ENCODE results near the gene PTTG1IP2. TPM values are rescaled to one million over a fixed set of nuclear protein-coding genes. Genes with fewer than 3 reads are reported as not detected.

Gene PTTG1IP2
- total RNA-seq, 1 experiment from 2014 or later: not detected

GRCh38 chr7:90487808-90488207, 18.4 kb downstream of the PTTG1IP2 start:
- intact Hi-C loops (cut with micrococcal nuclease): no loop called here
- no peaks in the 10 kb centered on the region for H3K36me3 ChIP-seq (ENCODE audit: control insufficient read depth in 1 of 2, insufficient read depth in 2 of 2, low read length in 2 of 2)
- H3K4me1 ChIP-seq (ENCODE audit: control insufficient read depth in 1 of 2, insufficient read depth in 2 of 2, low read length in 2 of 2): no peaks in the 10 kb centered on the region
- H3K4me3 ChIP-seq (replicated peaks in 1 of 2; ENCODE audit: low read depth in 1 of 2, low read length in 2 of 2): no peak overlapping the region
- ATAC-seq: no peak
- ChIA-PET RAD21 (ENCODE audit: low non-redundant PET in 1 of 2, low total read pairs in 2 of 2, uncharacterized antibody in 2 of 2, unreplicated experiment in 2 of 2) (no interaction called here), CTCF (no interaction called here), POLR2A (no interaction called here)
- no peak overlapping the region for H3K9ac ChIP-seq (ENCODE audit: low read length)
- BruUV-seq (replicated peaks): no TSS peak
- H3K79me2 ChIP-seq (ENCODE audit: insufficient read depth, low read length): no peaks in the 10 kb centered on the region
- DNase-seq (ENCODE audit: low read depth, low spot score): no peak
- H3K9me3 ChIP-seq (ENCODE audit: control insufficient read depth in 1 of 2, insufficient read depth in 1 of 2, low read depth in 1 of 2, low read length in 2 of 2): no peaks in the 10 kb centered on the region
- no peaks in the 10 kb centered on the region for H3K9me2 ChIP-seq (ENCODE audit: insufficient read depth)
- TF ChIP-seq SP1 (IDR thresholded peaks at IDR 0.05; ENCODE audit: low read depth) (no peak), CTCF (IDR thresholded peaks at IDR 0.05 in 2 of 3, conservative IDR thresholded peaks at IDR 0.05 in 1 of 3; ENCODE audit: borderline replicate concordance in 1 of 3, insufficient read depth in 1 of 3, low read depth in 2 of 3, low read length in 2 of 3) (no peak), JUND (IDR thresholded peaks at IDR 0.05) (no peak)
- no peak overlapping the region for H3K27ac ChIP-seq (ENCODE audit: low read depth, low read length)
- H3K27me3 ChIP-seq (ENCODE audit: insufficient read depth, low read length): no peaks in the 10 kb centered on the region
- H3K4me2 ChIP-seq (ENCODE audit: low read length): no peak overlapping the region
- H4K20me1 ChIP-seq (ENCODE audit: insufficient read depth): no peaks in the 10 kb centered on the region
- no peak overlapping the region for H2AFZ ChIP-seq (ENCODE audit: low read depth, low read length, poor library complexity, severe bottlenecking)

- BruUV-seq (replicated peaks): no TSS peak
- H3K9me2 ChIP-seq (ENCODE audit: insufficient read depth): no peaks in the 10 kb centered on the region
- H3K4me1 ChIP-seq (ENCODE audit: control insufficient read depth in 1 of 2, insufficient read depth in 2 of 2, low read length in 2 of 2): no peaks in the 10 kb centered on the region
- no peak overlapping the region for H3K4me3 ChIP-seq (replicated peaks in 1 of 2; ENCODE audit: low read depth in 1 of 2, low read length in 2 of 2)
- no peak overlapping the region for H3K9ac ChIP-seq (ENCODE audit: low read length)
- ChIA-PET CTCF (no interaction called here), RAD21 (ENCODE audit: low non-redundant PET in 1 of 2, low total read pairs in 2 of 2, uncharacterized antibody in 2 of 2, unreplicated experiment in 2 of 2) (no interaction called here), POLR2A (no interaction called here)
- H4K20me1 ChIP-seq (ENCODE audit: insufficient read depth): no peaks in the 10 kb centered on the region
- TF ChIP-seq EGR1 (IDR thresholded peaks at IDR 0.05; ENCODE audit: low read depth) (no peak), POLR2A (IDR thresholded peaks at IDR 0.05; ENCODE audit: borderline replicate concordance, extremely low read depth, insufficient read depth, insufficient read length) (no peak), CEBPB (IDR thresholded peaks at IDR 0.05; ENCODE audit: low read depth) (no peak), ZNF274 (IDR thresholded peaks at IDR 0.05; ENCODE audit: low read depth, low read length) (no peak), ZFX (IDR thresholded peaks at IDR 0.05) (no peak), YY1 (IDR thresholded peaks at IDR 0.05; ENCODE audit: extremely low read depth, insufficient replicate concordance, low read depth, low read length) (no peak)
- H3K79me2 ChIP-seq (ENCODE audit: insufficient read depth, low read length): no peaks in the 10 kb centered on the region
- no peaks in the 10 kb centered on the region for H3K36me3 ChIP-seq (ENCODE audit: control insufficient read depth in 1 of 2, insufficient read depth in 2 of 2, low read length in 2 of 2)
- H2AFZ ChIP-seq (ENCODE audit: low read depth, low read length, poor library complexity, severe bottlenecking): no peak overlapping the region
- no peaks in the 10 kb centered on the region for H3K9me3 ChIP-seq (ENCODE audit: control insufficient read depth in 1 of 2, insufficient read depth in 1 of 2, low read depth in 1 of 2, low read length in 2 of 2)
- DNase-seq (ENCODE audit: low read depth, low spot score) (no peak), ATAC-seq (no peak)
- no peak overlapping the region for H3K27ac ChIP-seq (ENCODE audit: low read depth, low read length)
- intact Hi-C loops (cut with micrococcal nuclease): no loop called here
- H3K27me3 ChIP-seq (ENCODE audit: insufficient read depth, low read length): no peaks in the 10 kb centered on the region
- no peak overlapping the region for H3K4me2 ChIP-seq (ENCODE audit: low read length)
Measured at GRCh38 chr7:90488220-90488619, 18.8 kb downstream of the PTTG1IP2 start.

All from HCT116 (cell line).